GM12878 (cell line): ENCODE results near the gene FBF1. TPM values are rescaled to one million over a fixed set of nuclear protein-coding genes. Genes with fewer than 3 reads are reported as not detected.

Experiments
- ATAC-seq: fragments of 200-7000 bp; cut with Tn5 transposase; 3 replicates; pipeline ENCODE4 v1.9.1; 2020; ENCODE audit warnings: mild to moderate bottlenecking, moderate library complexity
- BruUV-seq: library from RNA; stranded (reverse); fragments of 400-500 nt; replicated peaks from 2 replicates; lab custom pipeline; 2021; lab: Mats Ljungman, UMichigan
- CTCF ChIA-PET: fragments of 300-600 bp; sonication (Branson Sonifier 250); formaldehyde crosslinking; extraction: SDS; loops from one replicate; lab custom pipeline; 2021; ENCODE audit warnings: inconsistent platforms; lab: Yijun Ruan, JAX
- POLR2A ChIA-PET: fragments of 350-600 bp; formaldehyde crosslinking; extraction: SDS; loops from one replicate; lab custom pipeline; 2021; ENCODE audit warnings: inconsistent platforms; lab: Charles Lee
- RAD21 ChIA-PET: fragments of 300-600 bp; sonication (Branson Sonifier 250); formaldehyde crosslinking; loops from one replicate; lab custom pipeline; 2023; ENCODE audit warnings: antibody characterized with exemption; ENCODE audit not compliant: unreplicated experiment; lab: Charles Lee
- SMC1A ChIA-PET: fragments of 300-600 bp; sonication (Branson Sonifier 250); formaldehyde crosslinking; loops from one replicate; lab custom pipeline; 2023; ENCODE audit not compliant: unreplicated experiment, uncharacterized antibody; lab: Charles Lee
- DNase-seq: peaks from one replicate; pipeline ENCODE4 v3.0.0-alpha.2; 2011; ENCODE audit warnings: low read depth, low spot score
- FAIRE-seq: peaks from 3 replicates; lab custom pipeline; 2011; peaks lifted over from hg19 to GRCh38; lab: Jason Lieb, UNC
- H2AFZ ChIP-seq: 2 replicates; pipeline ENCODE4 v1.6.0; 2011; ENCODE audit warnings: low read depth, low read length, control low read depth; ENCODE audit not compliant: control insufficient read depth
- H3K27ac ChIP-seq: 2 replicates; pipeline ENCODE4 v1.5.1; 2011; ENCODE audit warnings: control low read depth; ENCODE audit not compliant: control insufficient read depth, insufficient read depth
- H3K27me3 ChIP-seq, 2 experiments: replicated peaks in 1 of 2; 2 replicates each; pipeline versions ENCODE4 v1.6.0 to v1.6.1; 2011; ENCODE audit warnings: low read length in 1 of 2; ENCODE audit not compliant: control insufficient read depth in 2 of 2, insufficient read depth in 2 of 2
- H3K36me3 ChIP-seq, 2 experiments: 2 replicates each; pipeline ENCODE4 v1.5.1; 2011; ENCODE audit warnings: low read length in 1 of 2; ENCODE audit not compliant: control insufficient read depth in 2 of 2, insufficient read depth in 2 of 2
- H3K4me1 ChIP-seq: 2 replicates; pipeline ENCODE4 v1.6.1; 2011; ENCODE audit warnings: mild to moderate bottlenecking, low read length, moderate library complexity, mixed read lengths; ENCODE audit not compliant: control insufficient read depth, insufficient read depth
- H3K4me2 ChIP-seq: 2 replicates; pipeline ENCODE4 v1.6.0; 2011; ENCODE audit warnings: control low read depth; ENCODE audit not compliant: control insufficient read depth, insufficient read depth
- H3K4me3 ChIP-seq: fragments of 200-600 bp; sonication (generic); 2 replicates; pipeline ENCODE4 v1.5.1; 2016
- H3K79me2 ChIP-seq: 2 replicates; pipeline ENCODE4 v1.6.0; 2011; ENCODE audit warnings: low read length; ENCODE audit not compliant: control insufficient read depth, insufficient read depth
- H3K9ac ChIP-seq: 2 replicates; pipeline ENCODE4 v1.8.0; 2011; ENCODE audit warnings: low read length, control low read depth, mixed read lengths; ENCODE audit not compliant: control insufficient read depth, insufficient read depth
- H3K9me3 ChIP-seq: replicated peaks from 3 replicates; pipeline ENCODE4 v1.5.1; 2011; ENCODE audit warnings: mild to moderate bottlenecking, low read length; ENCODE audit not compliant: control insufficient read depth, insufficient read depth
- H4K20me1 ChIP-seq: 2 replicates; pipeline ENCODE4 v1.6.0; 2011; ENCODE audit not compliant: control insufficient read depth, insufficient read depth
- BCL3 ChIP-seq: IDR thresholded peaks from 2 replicates; pipeline ENCODE4 v1.6.1; 2011; ENCODE audit warnings: borderline replicate concordance, low read depth, mild to moderate bottlenecking, moderate library complexity, low read length; ENCODE audit not compliant: insufficient read depth, poor library complexity, severe bottlenecking
- PML ChIP-seq: IDR thresholded peaks from 2 replicates; pipeline ENCODE4 v1.6.1; 2012; ENCODE audit warnings: low read length, inconsistent platforms
- POLR2AphosphoS5 ChIP-seq: IDR thresholded peaks from 2 replicates; pipeline ENCODE4 v1.6.1; 2011; ENCODE audit warnings: mild to moderate bottlenecking, low read length, inconsistent platforms
- USF2 ChIP-seq: IDR thresholded peaks from 2 replicates; pipeline ENCODE4 v1.6.1; 2011; ENCODE audit warnings: low read depth, low read length, improper control_type of control experiment, borderline replicate concordance
- WRNIP1 ChIP-seq: IDR thresholded peaks from 2 replicates; pipeline ENCODE4 v1.6.1; 2011; ENCODE audit warnings: low read depth, low read length, improper control_type of control experiment, borderline replicate concordance
- ZBTB4 ChIP-seq: fragments of 450-650 bp; formaldehyde crosslinking; IDR thresholded peaks from 2 replicates; pipeline ENCODE4 v1.4.0; 2022; ENCODE audit warnings: mild to moderate bottlenecking, moderate library complexity
- ZNF622 ChIP-seq: fragments of 450-650 bp; IDR thresholded peaks from 2 replicates; pipeline ENCODE4 v1.6.1; 2017; ENCODE audit warnings: mild to moderate bottlenecking, inconsistent platforms
- WGBS: methylation state at CpG from one replicate; pipeline ENCODE4 v1.1.6; 2016; ENCODE audit warnings: low lambda C conversion rate; ENCODE audit not compliant: insufficient replicate concordance, insufficient coverage; ENCODE audit errors: missing lambda C conversion rate; 5-methylcytosine and 5-hydroxymethylcytosine counted together
- in situ Hi-C: fragments of 300-500 bp; cut with MboI; formaldehyde crosslinking; loops from 9 replicates; pipeline ENCODE4 v1.14.3; 2018; ENCODE audit warnings: mixed read lengths
- intact Hi-C: fragments of 100-400 bp; cut with micrococcal nuclease; formaldehyde crosslinking; loops from one replicate; pipeline ENCODE4 v1.14.2; 2022; ENCODE audit not compliant: unreplicated experiment
- polyA plus RNA-seq, 11 experiments: library from polyadenylated mRNA; depleted of rRNA in 4 of 11; unstranded in 6 of 11; stranded (reverse) in 5 of 11; fragments of >200 nt; fragmentation: Nextera tagmentation in 4 of 11; fragmentation: Illumina TruSeq in 1 of 11; extraction: Ambion mirVana in 4 of 11; extraction: Trizol in 1 of 11; gene quantifications; 1 replicate in 1 of 11; 2 replicates in 10 of 11; pipeline versions ENCODE4 v1.2.1 to v1.2.3, GENCODE V29; 2011 to 2016; ENCODE audit warnings: inconsistent platforms in 2 of 11, missing spikeins in 2 of 11, low read depth in 1 of 11
- total RNA-seq, 4 experiments: library from RNA; depleted of rRNA in 3 of 4; stranded (reverse); fragments of >200 nt in 3 of 4; fragmentation: Illumina TruSeq in 1 of 4; extraction: Trizol in 1 of 4; gene quantifications; 2 replicates each; pipeline versions ENCODE4 v1.2.1 to v1.2.3, GENCODE V29; 2013 to 2021
- TF ChIP-seq, protein P1 (sequence below): IDR thresholded peaks from 2 replicates; pipeline ENCODE4 v1.6.1; 2012; ENCODE audit warnings: low read depth, low read length, improper control_type of control experiment

Gene FBF1
- total and polyA plus RNA-seq, 10 of the 15 experiments (the other 5 are each of a cell fraction or from before 2014, with no cell fraction given) = 0.29 to 15.0 (median 7.0) TPM

DNA sequence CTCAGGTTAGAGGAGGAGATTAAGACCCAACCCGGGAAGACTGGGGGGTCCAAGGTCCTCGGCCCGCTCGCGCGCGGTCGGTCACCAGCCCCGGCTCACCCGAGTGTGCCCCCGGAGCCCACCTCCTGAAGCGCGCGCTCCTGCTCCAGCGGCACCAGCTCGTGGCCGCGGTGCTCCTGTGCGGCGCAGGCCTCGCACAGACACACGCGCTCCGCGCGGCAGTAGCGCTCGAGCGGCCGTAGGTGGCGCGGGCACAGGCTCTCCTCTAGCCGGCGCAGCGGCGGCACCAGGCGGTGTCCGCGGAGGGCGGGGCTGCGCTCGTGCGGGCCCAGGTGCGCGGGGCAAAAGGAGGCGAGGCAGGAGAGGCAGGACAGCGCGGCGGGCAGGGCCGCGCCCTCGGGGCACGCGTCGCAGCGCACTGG is 63.1 kb downstream of the FBF1 start (continued):
- no peak for TF ChIP-seq USF2
- TF ChIP-seq ZNF622 = no peak
- TF ChIP-seq, all 136 proteins: peak for 14

- Histone ChIP-seq H2AFZ (peak overlapping the region; percentile 61), H3K4me1 (peaks cover 25% of the 10 kb centered on the region), H3K36me3 (no peaks in the 10 kb centered on the region), H3K27ac (no peak overlapping the region), H3K9me3 (no peaks in the 10 kb centered on the region), H3K4me3 (peak overlapping the region; percentile 39; the same call in 1 of the 2 replicates), H3K4me2 (peak overlapping the region; percentile 92), H3K27me3 (peaks cover 2% of the 10 kb centered on the region in 2 experiments), H3K79me2 (no peaks in the 10 kb centered on the region), H4K20me1 (no peaks in the 10 kb centered on the region), H3K9ac (peak overlapping the region; percentile 24; the same call in 1 of the 2 replicates)
- BruUV-seq = no TSS peak
- RAD21 ChIA-PET = interaction anchor here (1.6 to 2.4 kb wide), 3 partner anchors 18 to 31 kb away, joined by 5 to 16 read pairs (median 11); partner anchors contain the start of gene WBP2
- DNase-seq (no peak), ATAC-seq (peak; percentile 59), FAIRE-seq (no peak)
- intact Hi-C loops (no loop called here), in situ Hi-C loops (no loop called here)
- SMC1A ChIA-PET = interaction anchor here (0.5 to 1.9 kb wide), 5 partner anchors 18 to 278 kb away, joined by 3 to 8 read pairs (median 3); partner anchors contain the start of genes GALK1 and WBP2
- POLR2A ChIA-PET = interaction anchor here (0.6 to 3.7 kb wide), 7 partner anchors 12 to 112 kb away, joined by 3 to 27 read pairs (median 3); partner anchors contain the start of gene GALK1
- CTCF ChIA-PET = interaction anchor here (0.6 to 7.9 kb wide), 15 partner anchors 10 to 603 kb away, joined by 3 to 81 read pairs (median 4); partner anchors contain the start of genes GALK1, TRIM65 and WBP2
- WGBS = 5% methylated on average over 29 of the region's 41 CpGs
- TF ChIP-seq WRNIP1 = no peak
- no peak for TF ChIP-seq BCL3
- no peak for TF ChIP-seq ZBTB4 (CRISPR knock-in tag)
- no peak for TF ChIP-seq POLR2AphosphoS5
- TF ChIP-seq, protein P1, sequence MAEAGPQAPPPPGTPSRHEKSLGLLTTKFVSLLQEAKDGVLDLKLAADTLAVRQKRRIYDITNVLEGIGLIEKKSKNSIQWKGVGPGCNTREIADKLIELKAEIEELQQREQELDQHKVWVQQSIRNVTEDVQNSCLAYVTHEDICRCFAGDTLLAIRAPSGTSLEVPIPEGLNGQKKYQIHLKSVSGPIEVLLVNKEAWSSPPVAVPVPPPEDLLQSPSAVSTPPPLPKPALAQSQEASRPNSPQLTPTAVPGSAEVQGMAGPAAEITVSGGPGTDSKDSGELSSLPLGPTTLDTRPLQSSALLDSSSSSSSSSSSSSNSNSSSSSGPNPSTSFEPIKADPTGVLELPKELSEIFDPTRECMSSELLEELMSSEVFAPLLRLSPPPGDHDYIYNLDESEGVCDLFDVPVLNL = no peak
- no peak for TF ChIP-seq PML
Measured at GRCh38 chr17:75876938-75877751, 63.7 kb downstream of the FBF1 start.
